Cardiac fibroblast (primary cell): Measurements from ENCODE around the gene PTX4.
"Not testable (repeated sequence)": the region's sequence is repeated elsewhere in the genome, so short reads cannot be mapped to it uniquely, and the experiment has no call there.

Experiments
- DNase-seq, 2 donors: peaks; one replicate each; pipeline versions ENCODE4 v3.0.0 to v3.0.0-alpha.2; 2010; ENCODE audit warnings: low read depth in 2 of 2
- H3K4me3 ChIP-seq, 2 donors: replicated peaks in 1 of 2; 1 replicate in 1 of 2; 2 replicates in 1 of 2; pipeline ENCODE4 v1.5.1; 2011; ENCODE audit warnings: low read depth in 2 of 2, low read length in 2 of 2, mild to moderate bottlenecking in 2 of 2, moderate library complexity in 1 of 2
- CTCF ChIP-seq: IDR thresholded peaks from one replicate; pipeline ENCODE4 v1.5.1; 2011; ENCODE audit warnings: low read depth, mild to moderate bottlenecking, low read length, inconsistent platforms

Gene PTX4

GRCh38 chr16:1442697-1443096, 46.0 kb downstream of the PTX4 start:
- no peak for TF ChIP-seq CTCF
- DNase-seq = no peak
- H3K4me3 ChIP-seq = no peak overlapping the region

- no peak for DNase-seq
- TF ChIP-seq CTCF = no peak
- H3K4me3 ChIP-seq = no peak overlapping the region
These were observed 47.3 kb downstream of the PTX4 start for GRCh38 chr16:1441391-1441829.

- not testable (repeated sequence) for DNase-seq, H3K4me3 ChIP-seq
These were observed 49.1 kb downstream of the PTX4 start for GRCh38 chr16:1439699-1440074.

GRCh38 chr16:1439058-1439698, 49.6 kb downstream of the PTX4 start:
- no peak for DNase-seq
- no peak for TF ChIP-seq CTCF
- no peak overlapping the region for H3K4me3 ChIP-seq

- no peak for TF ChIP-seq CTCF
- no peak overlapping the region for H3K4me3 ChIP-seq
- no peak for DNase-seq
These were observed 50.3 kb downstream of the PTX4 start for GRCh38 chr16:1438229-1439057.

GRCh38 chr16:1437606-1438005, 51.1 kb downstream of the PTX4 start:
- H3K4me3 ChIP-seq = no peak overlapping the region
- no peak for TF ChIP-seq CTCF
- DNase-seq = no peak

GRCh38 chr16:1436731-1437355, 51.9 kb downstream of the PTX4 start:
- H3K4me3 ChIP-seq = no peak overlapping the region
- DNase-seq = no peak
- TF ChIP-seq CTCF = no peak
